Activated naive CD4-positive, alpha-beta T cell treated with anti-CD3 and anti-CD28 coated beads, Interleukin-2, amount 50 U/mL, for 16 hours (primary cell): Measurements from ENCODE around the gene MYL9.

Experiments
- DNase-seq: peaks from one replicate; pipeline ENCODE4 v3.0.0-alpha.2; 2020

MYL9 gene

DNA sequence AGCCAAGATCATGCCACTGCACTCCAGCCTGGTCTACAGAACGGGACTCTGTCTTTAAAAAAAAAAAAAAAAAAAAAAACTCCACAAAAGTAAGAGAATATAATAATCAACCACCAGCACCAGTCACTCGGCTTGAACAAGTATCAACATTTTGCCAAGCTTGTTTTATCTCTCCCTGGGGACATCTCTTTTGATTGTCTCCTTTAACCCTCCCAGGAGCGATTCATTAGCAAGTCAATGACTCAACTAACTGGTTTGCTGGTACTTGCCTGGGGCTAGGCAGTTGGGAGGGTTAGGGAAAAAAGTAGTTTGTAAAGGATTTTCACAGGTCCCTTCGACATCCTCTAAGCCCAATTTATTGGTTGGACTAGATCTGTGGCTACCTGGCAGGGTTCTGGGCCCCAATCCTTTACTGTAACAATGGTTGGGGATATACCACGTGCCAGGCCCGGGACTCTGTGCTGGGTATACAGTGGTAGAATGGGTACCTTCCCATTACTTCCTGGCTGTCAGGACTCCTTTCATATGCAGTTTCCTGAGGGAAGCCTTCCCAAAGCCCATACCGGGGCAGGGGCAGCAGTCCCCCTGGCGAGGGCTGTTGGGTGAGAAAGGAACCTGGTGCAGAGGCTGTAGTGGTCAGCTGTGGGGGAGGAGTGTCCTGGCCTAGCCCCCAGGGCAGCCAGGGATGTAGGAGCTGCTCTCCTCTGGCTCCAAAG, 44.2 kb downstream of the MYL9 start:
- no peak for DNase-seq

DNA sequence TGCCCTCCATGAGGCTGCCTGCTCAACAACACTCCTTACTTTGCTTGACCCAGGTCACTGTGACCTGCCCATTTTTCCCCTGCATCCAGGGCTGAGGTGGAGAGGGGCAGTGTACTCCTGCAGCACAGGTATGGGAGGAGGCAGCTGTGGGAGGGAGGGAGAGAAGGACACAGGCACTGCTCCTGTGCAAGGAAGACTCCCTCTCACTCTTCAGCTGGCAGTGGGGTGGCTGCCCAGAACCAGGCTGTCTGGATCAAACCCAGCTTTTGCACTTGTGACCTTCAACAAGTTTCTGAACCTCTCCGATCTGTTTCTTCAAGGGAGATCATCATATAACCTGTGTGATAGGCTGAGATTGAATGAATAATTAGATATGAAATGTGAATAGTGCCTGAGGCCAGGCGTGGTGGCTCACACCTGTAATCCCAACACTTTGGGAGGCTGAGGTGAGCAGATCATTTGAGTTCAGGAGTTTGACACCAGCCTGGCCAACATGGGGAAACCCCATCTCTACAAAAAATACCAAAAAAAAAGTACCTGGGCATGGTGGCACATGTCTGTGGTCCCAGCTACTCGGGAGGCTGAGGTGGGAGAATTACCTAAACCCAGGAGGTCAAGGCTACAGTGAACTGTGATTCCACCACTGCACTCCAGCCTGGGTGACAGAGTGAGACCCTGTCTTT, 46.2 kb downstream of the MYL9 start:
- no peak for DNase-seq

DNA sequence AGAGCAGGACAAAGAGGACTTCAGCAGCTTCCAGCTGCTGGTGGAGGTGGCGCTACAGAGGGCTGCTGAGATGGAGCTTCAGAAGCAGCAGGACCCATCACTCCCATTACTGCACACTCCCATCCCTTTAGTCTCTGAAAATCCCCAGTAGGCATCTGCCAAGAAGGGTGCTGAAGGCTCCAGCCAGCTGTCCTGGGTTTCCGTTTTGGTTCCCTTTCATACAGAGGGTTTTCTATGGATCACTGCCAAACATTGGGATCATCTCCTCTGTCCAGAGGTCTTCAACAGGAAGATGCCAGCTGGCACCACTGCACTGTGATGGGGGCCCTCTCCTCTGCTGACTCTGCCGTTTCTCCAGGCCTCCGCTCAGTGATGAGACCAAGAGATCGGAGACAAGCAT, 50.0 kb downstream of the MYL9 start:
- no peak for DNase-seq

DNA sequence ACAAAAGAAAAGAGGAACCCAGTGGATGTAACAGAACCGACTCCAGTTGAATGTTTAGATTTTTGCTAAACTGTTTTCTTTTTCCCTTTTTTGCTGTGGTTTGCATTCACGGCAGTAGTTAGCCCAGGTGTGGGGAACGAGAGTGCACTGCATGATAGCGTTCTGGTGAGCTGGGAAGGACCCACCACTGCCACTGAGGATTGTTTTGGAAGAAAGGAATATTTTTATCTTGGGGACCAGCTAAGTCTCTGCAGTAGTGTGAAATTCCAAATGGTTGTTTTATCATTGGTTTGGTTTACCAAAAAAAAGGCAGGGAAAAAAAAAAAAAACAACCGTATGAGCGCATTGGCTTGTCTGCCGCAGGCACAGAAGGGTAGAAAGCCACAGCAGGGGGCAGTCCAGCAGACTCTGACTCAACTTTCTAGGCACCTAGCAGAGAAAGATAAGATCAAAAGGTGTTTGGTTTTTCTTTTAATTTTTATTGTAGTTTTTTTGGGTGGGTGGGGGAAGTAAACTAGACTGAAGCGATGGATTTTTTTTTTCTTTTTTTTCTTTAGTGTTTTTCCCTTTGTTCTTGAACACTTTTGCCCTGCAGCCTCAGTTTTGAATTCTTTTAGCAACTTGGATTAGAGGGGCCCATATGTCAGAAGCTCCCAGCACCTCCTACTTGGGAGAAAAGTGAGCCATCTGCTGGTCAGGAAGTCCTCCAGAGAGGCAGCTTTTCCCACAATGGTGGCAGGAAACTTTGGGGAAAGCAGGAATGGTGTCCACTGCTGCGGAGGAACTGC, 50.7 kb downstream of the MYL9 start:
- peak; percentile 58 for DNase-seq

DNA sequence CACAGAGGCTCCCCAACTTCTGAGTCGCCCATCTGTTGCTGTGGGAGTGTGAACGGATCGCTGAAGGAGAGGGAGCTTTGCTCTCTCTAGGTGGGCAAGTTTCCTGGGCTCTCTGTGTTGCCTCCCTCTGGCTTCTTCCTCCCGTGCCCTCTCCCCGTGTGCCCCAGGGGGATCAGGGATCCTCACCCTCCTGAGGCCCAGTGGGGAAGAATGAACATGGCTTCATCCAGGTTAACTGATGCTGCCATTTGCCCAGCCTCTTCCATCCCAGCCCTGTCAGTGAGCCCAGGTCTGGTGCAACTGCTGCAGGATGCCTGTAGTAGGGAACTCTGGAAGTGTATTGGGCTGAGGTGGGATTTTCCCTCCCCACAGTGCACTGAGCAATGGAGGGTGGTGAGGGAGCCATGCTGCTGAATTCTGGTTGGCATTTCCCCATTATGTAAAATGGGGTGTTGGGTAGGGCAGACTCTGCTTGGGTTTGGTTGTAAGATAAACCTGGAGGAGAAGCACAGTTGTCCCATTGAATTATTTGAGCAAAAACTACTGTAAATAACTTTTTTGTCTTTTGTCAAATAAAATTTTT, 52.1 kb downstream of the MYL9 start:
- no peak for DNase-seq

DNA sequence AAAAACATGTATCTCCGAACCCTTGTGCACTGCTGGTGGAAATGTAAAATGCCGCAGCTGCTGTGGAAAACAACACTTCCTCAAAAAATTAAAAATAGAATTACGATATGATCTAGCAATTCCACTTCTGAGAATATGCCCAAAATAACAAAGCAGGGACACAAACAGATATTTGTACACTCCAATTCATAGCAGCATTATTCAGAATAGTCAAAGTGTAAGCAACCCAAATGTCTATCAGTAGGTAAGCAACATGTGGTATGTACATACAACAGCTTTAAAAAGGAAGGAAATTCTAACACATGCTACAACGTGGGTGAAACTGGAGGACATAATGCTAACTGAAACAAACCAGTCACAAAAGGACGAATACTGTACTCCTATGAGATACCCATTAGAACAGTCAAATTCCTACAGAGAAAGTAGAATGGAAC, 58.6 kb downstream of the MYL9 start:
- no peak for DNase-seq
